Astrocyte of the cerebellum (primary cell): ENCODE measurements around the gene CORO7.
"Not testable (repeated sequence)": the region's sequence is repeated elsewhere in the genome, so short reads cannot be mapped to it uniquely, and the experiment has no call there.

Experiments
- DNase-seq: peaks from one replicate; pipeline ENCODE4 v3.0.0-alpha.2; 2011; ENCODE audit warnings: low read depth
- H3K4me3 ChIP-seq: 2 replicates; pipeline ENCODE4 v1.5.1; 2011; ENCODE audit warnings: mild to moderate bottlenecking, low read depth, low read length, moderate library complexity
- CTCF ChIP-seq: IDR thresholded peaks from 2 replicates; pipeline ENCODE4 v1.5.1; 2012; ENCODE audit warnings: low read length, low read depth, moderate library complexity, mild to moderate bottlenecking; ENCODE audit errors: missing control alignments
- in situ Hi-C: cut with HindIII; loops from 2 replicates; pipeline ENCODE4 v1.10.0; 2017; ENCODE audit warnings: low sequenced_read_pairs

Gene CORO7

GRCh38 chr16:4403133-4403949, 13.1 kb downstream of the CORO7 start:
- no peak for TF ChIP-seq CTCF
- in situ Hi-C loops: no loop called here
- H3K4me3 ChIP-seq: no peak overlapping the region
- DNase-seq: no peak

- TF ChIP-seq CTCF: peak; percentile 73
- peak; percentile 28 for DNase-seq
- H3K4me3 ChIP-seq: no peak overlapping the region
- in situ Hi-C loops: no loop called here
Measured at GRCh38 chr16:4402439-4403132, 13.8 kb downstream of the CORO7 start.

- in situ Hi-C loops: no loop called here
Measured at GRCh38 chr16:4401510-4401909, 14.9 kb downstream of the CORO7 start.

GRCh38 chr16:4401094-4401501, 15.3 kb downstream of the CORO7 start:
- no peak for TF ChIP-seq CTCF
- in situ Hi-C loops: no loop called here
- H3K4me3 ChIP-seq: no peak overlapping the region
- DNase-seq: no peak

More at GRCh38 chr16:4401510-4401909, 14.9 kb downstream of the CORO7 start:
- no peak overlapping the region for H3K4me3 ChIP-seq
- DNase-seq: no peak
- TF ChIP-seq CTCF: no peak

- DNase-seq: no peak
- no peak for TF ChIP-seq CTCF
- in situ Hi-C loops: no loop called here
- no peak overlapping the region for H3K4me3 ChIP-seq
Measured at GRCh38 chr16:4399001-4399730, 17.2 kb downstream of the CORO7 start.

GRCh38 chr16:4395055-4395726, 21.2 kb downstream of the CORO7 start:
- DNase-seq: no peak
- in situ Hi-C loops: no loop called here
- no peak overlapping the region for H3K4me3 ChIP-seq
- no peak for TF ChIP-seq CTCF

- in situ Hi-C loops, DNase-seq, H3K4me3 ChIP-seq: not testable (repeated sequence)
Measured at GRCh38 chr16:4393850-4394249, 22.5 kb downstream of the CORO7 start.
